GM23248 (cell line): Measurements from ENCODE around the gene NDUFAB1.

Experiments used
- EZH2 ChIP-seq: fragments of 200-600 bp; sonication (generic); IDR thresholded peaks from 2 replicates; pipeline ENCODE4 v1.6.1; 2018; ENCODE audit warnings: antibody characterized with exemption, mild to moderate bottlenecking; ENCODE audit not compliant: insufficient read depth, poor library complexity, severe bottlenecking
- EZH2phosphoT487 ChIP-seq: fragments of 200-600 bp; sonication (generic); IDR thresholded peaks from 2 replicates; pipeline ENCODE4 v1.6.1; 2018; ENCODE audit warnings: antibody characterized with exemption, moderate library complexity, mild to moderate bottlenecking, low read depth; ENCODE audit not compliant: insufficient read depth

DNA sequence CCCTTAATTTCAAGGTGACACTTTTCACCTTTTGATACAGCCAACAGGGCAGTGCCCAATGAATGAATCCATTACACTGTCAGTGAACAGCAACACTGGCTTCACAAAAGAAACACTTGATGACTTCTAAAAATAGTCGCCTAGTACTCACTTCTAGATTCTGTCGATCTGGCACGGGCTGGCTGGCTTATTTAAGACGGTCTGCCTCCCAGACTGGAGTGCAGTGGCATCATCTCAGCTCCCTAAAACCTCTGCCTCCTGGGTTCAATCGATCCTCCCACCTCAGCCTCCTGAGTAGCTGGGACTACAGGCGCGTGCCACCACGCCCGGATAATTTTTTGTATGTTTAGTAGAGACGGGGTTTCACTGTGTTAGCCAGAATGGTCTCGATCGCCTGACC, 1.9 kb downstream of the NDUFAB1 start:
- no peak for TF ChIP-seq EZH2phosphoT487
- TF ChIP-seq EZH2: no peak
